ENCODE data around the gene CARD14. TPM values are rescaled to one million over a fixed set of nuclear protein-coding genes. Genes with fewer than 3 reads are reported as not detected.
"Not testable (repeated sequence)": the region's sequence is repeated elsewhere in the genome, so short reads cannot be mapped to it uniquely, and the experiment has no call there.

The CARD14 gene
- total RNA-seq, 2 donors from 2014 or later = not detected

GRCh38 chr17:80138856-80139426, 30.9 kb upstream of the CARD14 start:
- Mint-ChIP-seq H3K27ac (no peak overlapping the region), H3K4me3 (no peak overlapping the region), H3K36me3 (ENCODE audit: low read depth) (peaks cover 13% of the 10 kb centered on the region), H3K4me1 (peaks cover 3% of the 10 kb centered on the region), H3K27me3 (no peaks in the 10 kb centered on the region)
- H3K9me3 ChIP-seq (ENCODE audit: control insufficient read depth, low read length, poor library complexity, severe bottlenecking) = no peaks in the 10 kb centered on the region
- DNase-seq (no peak), ATAC-seq (no peak)

- H3K4me1 Mint-ChIP-seq = peaks cover 18% of the 10 kb centered on the region
- no peak overlapping the region for H3K4me3 Mint-ChIP-seq
- no peaks in the 10 kb centered on the region for H3K27me3 Mint-ChIP-seq
- ATAC-seq (no peak), DNase-seq (no peak)
- no peak overlapping the region for H3K27ac Mint-ChIP-seq
- H3K9me3 ChIP-seq (ENCODE audit: control insufficient read depth, low read length, poor library complexity, severe bottlenecking) = no peaks in the 10 kb centered on the region
- H3K36me3 Mint-ChIP-seq (ENCODE audit: low read depth) = peaks cover 10% of the 10 kb centered on the region
Measured at GRCh38 chr17:80141463-80142165, 28.2 kb upstream of the CARD14 start.

GRCh38 chr17:80142929-80143328, 26.9 kb upstream of the CARD14 start:
- no peaks in the 10 kb centered on the region for H3K27me3 Mint-ChIP-seq
- H3K4me1 Mint-ChIP-seq = peaks cover 24% of the 10 kb centered on the region
- no peaks in the 10 kb centered on the region for H3K9me3 ChIP-seq (ENCODE audit: control insufficient read depth, low read length, poor library complexity, severe bottlenecking)
- no peak overlapping the region for H3K4me3 Mint-ChIP-seq
- no peak for ATAC-seq
- DNase-seq = no peak
- peaks cover 10% of the 10 kb centered on the region for H3K36me3 Mint-ChIP-seq (ENCODE audit: low read depth)
- H3K27ac Mint-ChIP-seq = no peak overlapping the region

GRCh38 chr17:80145076-80146075, 24.5 kb upstream of the CARD14 start:
- H3K4me3 Mint-ChIP-seq = peak overlapping the region; percentile 97
- DNase-seq (no peak), ATAC-seq (no peak)
- peaks cover 30% of the 10 kb centered on the region for H3K4me1 Mint-ChIP-seq
- H3K27me3 Mint-ChIP-seq = no peaks in the 10 kb centered on the region
- H3K36me3 Mint-ChIP-seq (ENCODE audit: low read depth) = peaks cover 6% of the 10 kb centered on the region
- no peaks in the 10 kb centered on the region for H3K9me3 ChIP-seq (ENCODE audit: control insufficient read depth, low read length, poor library complexity, severe bottlenecking)
- peak overlapping the region; percentile 94 for H3K27ac Mint-ChIP-seq

- no peaks in the 10 kb centered on the region for H3K27me3 Mint-ChIP-seq
- peak overlapping the region; percentile 97 for H3K4me3 Mint-ChIP-seq
- H3K9me3 ChIP-seq (ENCODE audit: control insufficient read depth, low read length, poor library complexity, severe bottlenecking) = no peaks in the 10 kb centered on the region
- H3K27ac Mint-ChIP-seq = peak overlapping the region; percentile 94
- H3K4me1 Mint-ChIP-seq = peaks cover 30% of the 10 kb centered on the region
- peaks cover 6% of the 10 kb centered on the region for H3K36me3 Mint-ChIP-seq (ENCODE audit: low read depth)
- ATAC-seq = no peak
- DNase-seq = peak in 1 of 3 donors; percentile 25
Measured at GRCh38 chr17:80146121-80147034, 23.5 kb upstream of the CARD14 start.

- H3K36me3 Mint-ChIP-seq (ENCODE audit: low read depth) = peaks cover 6% of the 10 kb centered on the region
Measured at GRCh38 chr17:80147035-80147822, 22.6 kb upstream of the CARD14 start, which contains the start of gene EIF4A3. EIF4A3 (minus strand) TSS chr17:80147128; CDS start chr17:80146961, 167 bp downstream.

GRCh38 chr17:80151333-80151732, 18.5 kb upstream of the CARD14 start:
- no peak for ATAC-seq

More at GRCh38 chr17:80147035-80147822, 22.6 kb upstream of the CARD14 start, which contains the start of gene EIF4A3:
- H3K9me3 ChIP-seq (ENCODE audit: control insufficient read depth, low read length, poor library complexity, severe bottlenecking) = peaks cover 2% of the 10 kb centered on the region
- no peaks in the 10 kb centered on the region for H3K27me3 Mint-ChIP-seq
- H3K4me1 Mint-ChIP-seq = peaks cover 29% of the 10 kb centered on the region
- DNase-seq (peak; percentile 92 to 95 (median 92)), ATAC-seq (peak; percentile 94)
- peak within 1 kb of the TSS; percentile 97 for H3K4me3 Mint-ChIP-seq
- peak within 1 kb of the TSS; percentile 94 for H3K27ac Mint-ChIP-seq

GRCh38 chr17:80152081-80152702, 17.6 kb upstream of the CARD14 start:
- H3K9me3 ChIP-seq (ENCODE audit: control insufficient read depth, low read length, poor library complexity, severe bottlenecking) = peaks cover 2% of the 10 kb centered on the region
- ATAC-seq (no peak), DNase-seq (no peak)
- Mint-ChIP-seq H3K4me1 (peaks cover 19% of the 10 kb centered on the region), H3K27me3 (no peaks in the 10 kb centered on the region), H3K27ac (peak overlapping the region; percentile 62), H3K36me3 (ENCODE audit: low read depth) (peaks cover 2% of the 10 kb centered on the region), H3K4me3 (no peak overlapping the region)

More at GRCh38 chr17:80151333-80151732, 18.5 kb upstream of the CARD14 start:
- no peak for DNase-seq
- Mint-ChIP-seq H3K4me1 (peaks cover 24% of the 10 kb centered on the region), H3K27me3 (no peaks in the 10 kb centered on the region), H3K4me3 (no peak overlapping the region), H3K27ac (no peak overlapping the region), H3K36me3 (ENCODE audit: low read depth) (peaks cover 5% of the 10 kb centered on the region)
- H3K9me3 ChIP-seq (ENCODE audit: control insufficient read depth, low read length, poor library complexity, severe bottlenecking) = peaks cover 2% of the 10 kb centered on the region

- ATAC-seq = no peak
- no peak for DNase-seq
- H3K4me1 Mint-ChIP-seq = peaks cover 18% of the 10 kb centered on the region
- H3K4me3 Mint-ChIP-seq = no peak overlapping the region
- peaks cover 2% of the 10 kb centered on the region for H3K9me3 ChIP-seq (ENCODE audit: control insufficient read depth, low read length, poor library complexity, severe bottlenecking)
- H3K36me3 Mint-ChIP-seq (ENCODE audit: low read depth) = peaks cover 2% of the 10 kb centered on the region
- H3K27ac Mint-ChIP-seq = peak overlapping the region; percentile 62
- H3K27me3 Mint-ChIP-seq = no peaks in the 10 kb centered on the region
Measured at GRCh38 chr17:80153004-80153403, 16.8 kb upstream of the CARD14 start.

GRCh38 chr17:80154166-80154565, 15.7 kb upstream of the CARD14 start:
- no peak for DNase-seq
- Mint-ChIP-seq H3K4me3 (no peak overlapping the region), H3K27ac (no peak overlapping the region), H3K27me3 (peaks cover under 1% of the 10 kb centered on the region), H3K36me3 (ENCODE audit: low read depth) (peaks cover 2% of the 10 kb centered on the region), H3K4me1 (peaks cover 12% of the 10 kb centered on the region)
- ATAC-seq = no peak
- H3K9me3 ChIP-seq (ENCODE audit: control insufficient read depth, low read length, poor library complexity, severe bottlenecking) = peaks cover 2% of the 10 kb centered on the region

GRCh38 chr17:80155600-80155999, 14.2 kb upstream of the CARD14 start:
- H3K4me3 Mint-ChIP-seq; H3K9me3 ChIP-seq (ENCODE audit: control insufficient read depth, low read length, poor library complexity, severe bottlenecking); ATAC-seq; H3K36me3 Mint-ChIP-seq (ENCODE audit: low read depth); DNase-seq; H3K27ac Mint-ChIP-seq: not testable (repeated sequence)
- peaks cover 12% of the 10 kb centered on the region for H3K4me1 Mint-ChIP-seq
- peaks cover 15% of the 10 kb centered on the region for H3K27me3 Mint-ChIP-seq
